Lower leg skin (tissue), 3 donors: Measurements from ENCODE around the gene BCL7B.

Experiments
- CTCF ChIP-seq, 3 donors: fragments of 450-650 bp; IDR thresholded peaks; one replicate each; pipeline ENCODE4 v1.5.1; 2016; ENCODE audit warnings: antibody characterized with exemption in 3 of 3, mild to moderate bottlenecking in 3 of 3, moderate library complexity in 2 of 3
- POLR2A ChIP-seq, 2 donors: fragments of 450-650 bp; IDR thresholded peaks; one replicate each; pipeline ENCODE4 v1.6.1; 2016 to 2017; ENCODE audit warnings: antibody characterized with exemption in 2 of 2, mild to moderate bottlenecking in 1 of 2, moderate library complexity in 1 of 2

DNA sequence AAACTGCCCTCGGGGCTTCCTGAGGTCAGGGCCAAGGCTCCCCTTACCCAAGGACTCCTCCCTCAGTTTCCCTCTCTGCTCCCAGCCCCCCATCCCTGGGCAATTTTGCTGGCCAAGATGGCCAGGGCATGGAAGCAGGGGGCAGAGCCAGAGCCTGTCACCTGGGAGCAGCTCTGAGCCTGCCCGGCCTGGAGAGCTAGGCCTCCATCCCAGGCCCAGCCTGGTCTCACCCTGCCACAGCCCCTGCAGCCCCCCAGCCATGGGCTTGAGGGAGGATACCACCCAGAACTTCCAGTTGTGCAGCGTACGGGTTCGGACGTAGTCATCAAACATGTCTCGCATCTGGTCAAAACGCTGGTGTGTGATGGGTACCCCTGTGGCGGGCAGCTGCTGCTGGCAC is 37.9 kb upstream of the BCL7B start:
- TF ChIP-seq CTCF (IDR thresholded peaks at IDR 0.05) (no peak), POLR2A (IDR thresholded peaks at IDR 0.05) (no peak)
